ENCODE data around the gene LDHAL6A.

GRCh38 chr11:18479063-18479462 is 23.4 kb downstream of the LDHAL6A start:
- TF ChIP-seq ZBTB21 (CRISPR knock-in tag; IDR thresholded peaks at IDR 0.05) (no peak), KLF13 (CRISPR knock-in tag; IDR thresholded peaks at IDR 0.05) (no peak), TCF12 (IDR thresholded peaks at IDR 0.05) (no peak), TCF12 (CRISPR knock-in tag; IDR thresholded peaks at IDR 0.05) (no peak), ZBTB7A (CRISPR knock-in tag; IDR thresholded peaks at IDR 0.05) (no peak), CREM (IDR thresholded peaks at IDR 0.05) (no peak), CREM (CRISPR knock-in tag; IDR thresholded peaks at IDR 0.05) (no peak), JUN (CRISPR knock-in tag; IDR thresholded peaks at IDR 0.05) (no peak), ZBTB33 (CRISPR knock-in tag; IDR thresholded peaks at IDR 0.05) (no peak)

Data from HepG2 (cell line).